Subcutaneous abdominal adipose tissue (tissue), 5 donors: ENCODE measurements around the gene FBLL1.

Experiments
- H3K27ac ChIP-seq: one replicate; pipeline ENCODE4 v1.7.0; 2013; ENCODE audit warnings: low read depth, mild to moderate bottlenecking, inconsistent platforms, low read length, moderate library complexity
- H3K27me3 ChIP-seq, 5 donors: one replicate each; pipeline ENCODE4 v1.7.0; 2013; ENCODE audit warnings: low read length in 5 of 5, inconsistent platforms in 1 of 5; ENCODE audit not compliant: control insufficient read depth in 5 of 5, insufficient read depth in 4 of 5
- H3K36me3 ChIP-seq, 5 donors: one replicate each; pipeline ENCODE4 v1.7.0; 2013; ENCODE audit warnings: low read length in 5 of 5; ENCODE audit not compliant: control insufficient read depth in 5 of 5, insufficient read depth in 5 of 5
- H3K4me1 ChIP-seq, 5 donors: one replicate each; pipeline ENCODE4 v1.7.0; 2013; ENCODE audit warnings: low read length in 5 of 5, mild to moderate bottlenecking in 3 of 5, moderate library complexity in 1 of 5; ENCODE audit not compliant: control insufficient read depth in 5 of 5, insufficient read depth in 5 of 5
- H3K4me3 ChIP-seq, 5 donors: one replicate each; pipeline ENCODE4 v1.7.0; 2013; ENCODE audit warnings: low read length in 5 of 5, low read depth in 1 of 5
- H3K9ac ChIP-seq, 5 donors: one replicate each; pipeline ENCODE4 v1.7.0; 2013; ENCODE audit warnings: low read length in 5 of 5, mild to moderate bottlenecking in 4 of 5, moderate library complexity in 3 of 5
- H3K9me3 ChIP-seq, 5 donors: one replicate each; pipeline ENCODE4 v1.7.0; 2013; ENCODE audit warnings: low read length in 5 of 5; ENCODE audit not compliant: control insufficient read depth in 5 of 5
- donor health status: healthy.
- donor health status: healthy.
- donor health status: healthy.
- donor health status: healthy.
- donor health status: healthy.

Gene FBLL1

DNA sequence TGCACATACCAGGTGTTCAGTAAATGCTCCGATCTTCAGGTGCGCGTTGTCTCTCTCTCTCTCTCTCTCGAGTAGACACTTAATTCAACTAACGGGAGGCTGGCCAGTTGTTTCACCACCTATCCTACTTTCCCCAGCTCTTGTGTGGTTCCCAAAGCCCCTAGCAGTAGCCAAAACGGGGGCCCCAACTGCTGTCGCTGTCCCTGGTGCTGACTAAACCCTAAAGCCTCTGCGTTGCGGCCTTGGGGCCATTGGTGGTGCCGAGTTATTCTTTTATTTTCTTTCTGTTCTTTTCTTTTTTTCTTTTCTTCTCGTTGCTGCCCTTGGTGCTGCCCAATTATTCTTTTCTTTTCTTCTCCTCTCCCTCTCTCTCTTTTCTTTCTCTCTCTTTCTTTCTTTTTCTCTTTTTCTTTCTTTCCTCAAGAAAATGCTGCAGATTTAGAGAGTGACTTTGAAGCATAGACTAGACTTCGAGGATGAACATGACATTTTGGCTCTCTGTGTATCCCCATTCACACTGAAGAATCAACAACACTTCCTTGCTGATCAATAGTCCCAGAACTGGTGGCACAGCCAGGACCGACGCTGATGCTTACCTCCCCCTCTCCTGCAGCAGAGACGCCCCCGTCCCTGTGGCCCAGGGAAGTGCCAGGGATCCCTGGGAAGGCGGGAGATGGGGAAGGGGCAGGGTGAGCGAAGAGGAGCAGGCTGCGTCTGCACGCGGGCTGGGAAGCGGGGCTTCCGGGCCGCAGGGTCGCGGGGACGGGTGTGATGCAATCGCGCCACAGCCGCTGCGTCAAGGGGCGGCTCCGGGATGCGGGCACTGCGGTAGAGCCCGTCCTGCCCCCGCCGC, at the start of gene FBLL1:
FBLL1 (plus strand) TSS at position 785 of the 853 bp plus-strand sequence. CDS start 200 bp downstream, outside the sequence.
- peaks cover 16 to 41% (median 27%) of the 10 kb centered on the region in 5 donors for H3K27me3 ChIP-seq
- H3K9ac ChIP-seq = no peak within 1 kb of the TSS
- peak within 1 kb of the TSS; percentile 32 to 56 (median 48) for H3K4me3 ChIP-seq
- no peaks in the 10 kb centered on the region for H3K36me3 ChIP-seq
- peaks cover 2 to 13% (median 10%) of the 10 kb centered on the region in 5 donors for H3K4me1 ChIP-seq
- peaks cover 0 to 5% (median 0%) of the 10 kb centered on the region in 5 donors for H3K9me3 ChIP-seq
- no peak within 1 kb of the TSS for H3K27ac ChIP-seq

DNA sequence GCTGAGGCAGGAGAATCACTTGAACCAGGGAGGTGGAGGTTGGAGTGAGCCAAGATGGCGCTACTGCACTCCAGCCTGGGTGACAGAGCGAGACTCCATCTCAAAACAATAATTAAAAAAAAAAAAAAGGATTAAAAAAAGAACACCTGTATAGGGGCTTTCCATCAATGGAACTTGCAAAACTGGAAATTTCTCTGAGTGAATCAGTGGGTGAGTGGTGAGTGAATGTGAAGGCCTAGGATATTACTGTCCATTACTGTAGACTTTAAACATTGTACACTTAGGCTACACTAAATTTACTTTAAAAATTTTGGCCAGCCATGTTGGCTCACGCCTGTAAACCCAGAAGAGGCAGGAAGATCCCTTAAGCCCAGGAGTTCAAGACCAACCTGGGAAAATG, 48.5 kb upstream of the FBLL1 start:
- H3K9me3 ChIP-seq = no peaks in the 10 kb centered on the region
- H3K27me3 ChIP-seq = peaks cover 0 to 3% (median 0%) of the 10 kb centered on the region in 5 donors
- no peak overlapping the region for H3K9ac ChIP-seq
- no peaks in the 10 kb centered on the region for H3K36me3 ChIP-seq
- no peak overlapping the region for H3K27ac ChIP-seq
- no peaks in the 10 kb centered on the region for H3K4me1 ChIP-seq
- H3K4me3 ChIP-seq = no peak overlapping the region

DNA sequence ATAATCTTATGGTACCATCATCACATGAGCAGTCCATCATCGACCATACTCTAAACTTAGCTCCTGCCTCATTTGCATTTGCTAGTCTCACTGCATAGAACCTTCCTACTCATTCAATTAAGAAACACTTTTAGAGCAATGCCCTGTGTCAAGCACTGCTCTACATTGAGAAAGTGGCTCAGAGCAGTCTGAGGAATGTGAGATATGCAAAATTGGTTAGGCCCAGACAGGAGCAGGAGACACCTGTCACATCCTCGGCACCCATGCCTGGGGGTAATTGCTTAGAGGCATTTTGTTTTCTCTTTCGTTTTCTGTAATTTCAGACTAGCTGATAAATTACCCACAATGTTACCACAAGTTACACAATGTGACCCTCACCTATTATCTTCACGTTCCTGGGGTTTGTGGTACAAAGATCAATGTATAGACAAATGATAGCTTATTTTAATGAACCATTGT, 47.7 kb upstream of the FBLL1 start:
- H3K36me3 ChIP-seq = no peaks in the 10 kb centered on the region
- H3K4me1 ChIP-seq = peaks cover 0 to 4% (median 4%) of the 10 kb centered on the region in 5 donors
- H3K27me3 ChIP-seq = peaks cover 0 to 3% (median 0%) of the 10 kb centered on the region in 5 donors
- no peak overlapping the region for H3K4me3 ChIP-seq
- peak overlapping the region in 1 of 5 donors; percentile 51 for H3K9ac ChIP-seq
- H3K9me3 ChIP-seq = no peaks in the 10 kb centered on the region
- H3K27ac ChIP-seq = no peak overlapping the region

GRCh38 chr5:168482361-168482760, 46.7 kb upstream of the FBLL1 start:
- H3K4me1 ChIP-seq = peaks cover 2 to 13% (median 13%) of the 10 kb centered on the region in 5 donors
- no peak overlapping the region for H3K27ac ChIP-seq
- peaks cover 0 to 3% (median 0%) of the 10 kb centered on the region in 5 donors for H3K27me3 ChIP-seq
- no peaks in the 10 kb centered on the region for H3K36me3 ChIP-seq
- no peaks in the 10 kb centered on the region for H3K9me3 ChIP-seq
- no peak overlapping the region for H3K9ac ChIP-seq
- H3K4me3 ChIP-seq = no peak overlapping the region

DNA sequence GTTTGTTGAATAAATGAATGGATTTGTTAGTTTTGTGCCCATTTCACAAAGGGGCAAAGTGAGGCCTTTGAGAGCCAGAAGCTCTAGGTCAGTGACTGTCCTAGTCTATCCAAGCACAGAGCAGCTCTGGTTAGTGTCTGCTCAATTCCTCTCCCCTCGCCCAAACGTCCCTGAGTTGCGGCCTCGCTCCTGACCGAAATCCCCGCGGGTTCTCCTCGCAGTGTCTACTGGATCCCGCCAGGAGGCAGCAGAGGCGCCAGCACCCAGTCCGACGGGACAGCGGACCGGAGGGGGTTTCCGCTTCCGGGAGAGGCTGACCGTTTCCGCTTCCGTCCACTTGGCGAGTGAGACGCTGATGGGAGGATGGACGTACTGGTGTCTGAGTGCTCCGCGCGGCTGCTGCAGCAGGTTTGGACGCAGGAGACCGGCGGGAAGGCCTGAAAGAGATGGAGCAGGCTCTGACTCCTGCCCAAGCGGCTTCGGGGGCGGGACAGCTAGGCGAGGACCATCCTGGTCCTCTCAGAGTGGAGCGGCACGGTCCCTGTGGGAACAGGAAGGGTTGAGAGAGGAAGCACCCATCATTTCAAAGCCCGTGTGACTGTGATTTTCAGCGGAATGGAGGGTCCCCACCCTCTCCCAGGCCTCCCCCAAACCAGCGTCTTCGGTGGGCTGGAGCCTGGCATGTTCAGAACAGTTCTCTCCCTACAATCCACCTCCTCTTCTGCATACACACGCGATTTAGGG, 42.8 kb upstream of the FBLL1 start, which contains the start of gene RARS1:
RARS1 (plus strand) TSS at position 336 of the 744 bp plus-strand sequence; CDS start at position 364, 28 bp downstream.
- H3K9ac ChIP-seq = peak within 1 kb of the TSS; percentile 57 to 93 (median 82)
- H3K36me3 ChIP-seq = peaks cover 18 to 34% (median 28%) of the 10 kb centered on the region in 5 donors
- H3K4me1 ChIP-seq = peaks cover 3 to 16% (median 16%) of the 10 kb centered on the region in 5 donors
- H3K27ac ChIP-seq = peak within 1 kb of the TSS; percentile 81
- H3K4me3 ChIP-seq = peak within 1 kb of the TSS; percentile 93 to 100 (median 97)
- H3K9me3 ChIP-seq = no peaks in the 10 kb centered on the region
- peaks cover 0 to 3% (median 0%) of the 10 kb centered on the region in 5 donors for H3K27me3 ChIP-seq

DNA sequence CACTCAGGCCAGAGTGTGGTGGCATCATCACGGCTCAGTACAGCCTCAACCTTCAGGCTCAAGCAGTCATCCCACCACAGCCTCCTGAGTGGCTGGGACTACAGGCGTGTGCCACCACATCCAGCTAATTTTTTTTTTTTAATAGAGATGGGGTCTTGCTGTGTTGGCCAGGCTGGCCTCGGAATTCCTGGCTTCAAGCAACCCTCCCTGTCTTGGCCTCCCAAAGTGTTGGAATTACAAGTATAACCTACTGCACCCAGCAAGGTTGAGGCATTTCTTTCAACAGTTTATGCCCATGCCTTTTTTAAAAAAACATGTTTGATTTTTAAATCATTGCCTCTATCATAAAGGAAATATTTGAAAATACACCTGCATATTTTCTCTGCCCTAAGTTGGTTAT, 40.0 kb upstream of the FBLL1 start:
- Histone ChIP-seq H3K9ac (no peak overlapping the region), H3K4me1 (peaks cover 3 to 16% (median 16%) of the 10 kb centered on the region in 5 donors), H3K27me3 (no peaks in the 10 kb centered on the region), H3K4me3 (no peak overlapping the region), H3K9me3 (no peaks in the 10 kb centered on the region), H3K36me3 (peaks cover 43 to 61% (median 51%) of the 10 kb centered on the region in 5 donors), H3K27ac (no peak overlapping the region)

DNA sequence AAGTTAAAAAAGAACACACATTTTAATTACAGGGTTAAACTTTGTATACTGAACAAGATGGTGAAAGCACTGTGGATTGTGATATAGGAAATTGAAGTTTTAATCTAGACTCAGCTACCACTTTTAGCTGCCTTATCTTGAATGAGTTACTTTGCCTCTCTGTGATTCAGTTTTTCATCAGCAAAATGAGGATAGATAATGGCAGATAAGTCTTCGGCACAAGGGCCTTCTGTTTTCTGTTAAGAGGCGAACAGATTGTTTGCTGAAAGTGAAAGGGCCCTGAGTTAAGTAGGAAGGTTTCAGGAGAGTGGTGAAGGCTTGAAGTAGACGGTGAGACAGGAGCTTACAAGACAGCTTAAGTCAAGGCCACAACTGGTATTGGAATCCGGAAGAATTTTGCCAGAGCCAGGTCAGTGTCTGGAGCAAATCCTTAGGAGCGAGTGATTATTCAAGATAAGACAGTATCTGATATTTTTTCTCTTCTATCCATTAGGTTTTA, 35.0 kb upstream of the FBLL1 start:
- no peak overlapping the region for H3K27ac ChIP-seq
- no peaks in the 10 kb centered on the region for H3K9me3 ChIP-seq
- peaks cover 68 to 100% (median 81%) of the 10 kb centered on the region in 5 donors for H3K36me3 ChIP-seq
- no peaks in the 10 kb centered on the region for H3K27me3 ChIP-seq
- H3K4me3 ChIP-seq = no peak overlapping the region
- no peak overlapping the region for H3K9ac ChIP-seq
- no peaks in the 10 kb centered on the region for H3K4me1 ChIP-seq

DNA sequence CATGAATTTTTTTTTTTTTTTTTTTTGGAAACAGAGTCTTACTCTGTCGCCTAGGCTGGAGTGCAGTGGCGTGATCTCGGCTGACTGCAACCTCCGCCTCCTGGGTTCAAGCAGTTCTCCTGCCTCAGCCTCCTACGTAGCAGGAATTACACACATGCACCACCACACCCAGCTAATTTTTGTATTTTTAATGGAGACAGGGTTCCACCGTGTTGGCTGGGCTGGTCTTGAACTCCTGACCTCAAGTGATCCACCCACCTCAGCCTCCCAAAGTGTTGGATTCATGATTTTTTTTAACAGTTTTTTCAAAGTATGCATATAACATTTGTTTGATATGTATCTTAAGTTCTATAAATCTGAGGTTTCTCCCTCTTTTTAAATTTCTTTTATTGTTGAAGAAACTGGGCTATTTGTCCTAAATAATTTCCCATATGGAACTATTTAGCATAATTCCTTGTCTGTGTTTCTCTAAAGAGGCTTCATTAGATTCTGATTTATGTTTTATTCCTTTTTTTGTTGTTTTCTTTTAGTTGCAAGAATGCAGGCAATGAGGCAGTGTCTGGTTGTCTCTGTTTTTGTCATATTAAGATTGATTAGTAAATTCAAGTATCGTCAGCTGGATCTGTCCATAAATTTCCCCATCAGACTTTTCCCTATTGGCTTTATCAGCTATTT, 26.4 kb upstream of the FBLL1 start:
- no peak overlapping the region for H3K27ac ChIP-seq
- no peaks in the 10 kb centered on the region for H3K4me1 ChIP-seq
- H3K9me3 ChIP-seq = no peaks in the 10 kb centered on the region
- H3K27me3 ChIP-seq = no peaks in the 10 kb centered on the region
- H3K4me3 ChIP-seq = no peak overlapping the region
- H3K9ac ChIP-seq = no peak overlapping the region
- peaks cover 47 to 65% (median 54%) of the 10 kb centered on the region in 5 donors for H3K36me3 ChIP-seq

GRCh38 chr5:168513861-168514428, 15.2 kb upstream of the FBLL1 start:
- Histone ChIP-seq H3K4me1 (no peaks in the 10 kb centered on the region), H3K27me3 (no peaks in the 10 kb centered on the region), H3K36me3 (peaks cover 79 to 95% (median 87%) of the 10 kb centered on the region in 5 donors), H3K9me3 (peaks cover 0 to 6% (median 0%) of the 10 kb centered on the region in 5 donors), H3K27ac (no peak overlapping the region), H3K4me3 (no peak overlapping the region), H3K9ac (no peak overlapping the region)
